Activated T-cell treated with anti-CD3 and anti-CD28 coated beads, Interleukin-2, amount 50 U/mL, for 4 hours (primary cell): ENCODE results near the gene COL4A1. TPM values are rescaled to one million over a fixed set of nuclear protein-coding genes. Genes with fewer than 3 reads are reported as not detected.

ENCODE experiments used
- ATAC-seq, 2 donors: fragments of 200-7000 bp; cut with Tn5 transposase; one replicate each; pipeline ENCODE4 v1.10.0; 2021
- DNase-seq: peaks from one replicate; pipeline ENCODE4 v3.0.0-alpha.2; 2020
- H3K27me3 Mint-ChIP-seq: one replicate; pipeline ENCODE4 v1.8.0; 2021; ENCODE audit warnings: low read depth, mixed read lengths
- H3K36me3 Mint-ChIP-seq: one replicate; pipeline ENCODE4 v1.8.0; 2022; ENCODE audit warnings: mixed read lengths; ENCODE audit not compliant: insufficient read depth
- H3K4me1 Mint-ChIP-seq: one replicate; pipeline ENCODE4 v1.8.0; 2021; ENCODE audit warnings: low read depth, mixed read lengths
- H3K4me3 Mint-ChIP-seq: one replicate; pipeline ENCODE4 v1.8.0; 2021; ENCODE audit warnings: mild to moderate bottlenecking, moderate library complexity, mixed read lengths
- H3K9me3 Mint-ChIP-seq: one replicate; pipeline ENCODE4 v1.8.0; 2021; ENCODE audit warnings: mixed read lengths
- total RNA-seq, 3 donors: library from RNA; stranded (reverse); gene quantifications; one replicate each; pipeline ENCODE4 v1.2.1, GENCODE V29; 2021

COL4A1 gene
- total RNA-seq, 3 donors from 2014 or later, result 0.42 to 0.66 (median 0.54) TPM

DNA sequence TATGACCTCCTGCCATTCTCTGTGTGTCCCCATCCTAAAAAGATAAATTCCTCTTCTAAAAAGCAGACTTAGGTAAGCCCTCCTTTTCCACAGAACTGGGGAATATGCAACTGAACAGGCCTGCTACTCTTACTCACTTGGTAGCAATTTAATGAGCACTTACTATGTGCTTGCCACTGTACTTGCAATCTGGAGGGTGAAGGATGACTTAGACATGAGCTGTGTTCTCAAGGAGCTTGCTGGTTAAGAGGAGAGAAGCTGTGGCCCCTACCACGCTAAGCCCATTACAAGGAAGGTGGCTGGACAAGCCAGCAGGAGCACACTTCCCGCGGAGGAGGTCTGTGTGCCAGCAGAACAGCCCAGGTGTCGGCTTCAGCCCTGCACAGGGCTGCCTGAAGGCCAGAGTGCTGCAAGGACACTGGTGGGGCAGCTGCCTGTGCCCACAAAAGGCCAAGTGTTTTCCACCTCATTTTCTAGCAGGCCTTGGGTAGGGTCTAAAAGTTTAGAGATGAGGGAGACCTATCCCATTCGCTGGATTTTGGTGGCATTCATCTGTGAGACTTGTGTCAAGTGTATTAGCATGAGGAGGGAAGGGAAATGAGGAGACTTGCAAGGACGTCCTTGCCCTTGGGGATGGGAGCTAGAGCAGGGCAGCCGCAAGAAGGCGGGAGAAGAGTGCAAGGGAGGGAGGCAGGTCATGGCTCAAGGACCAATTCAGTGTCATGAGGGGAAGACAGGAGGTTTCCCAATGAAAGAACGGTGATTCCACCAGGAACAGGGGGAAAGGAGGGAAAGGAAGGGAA, 52.0 kb downstream of the COL4A1 start:
- ATAC-seq, result no peak
- H3K4me1 Mint-ChIP-seq, result no peaks in the 10 kb centered on the region
- H3K9me3 Mint-ChIP-seq, result peaks cover 9% of the 10 kb centered on the region
- H3K36me3 Mint-ChIP-seq, result no peaks in the 10 kb centered on the region
- H3K4me3 Mint-ChIP-seq, result no peak overlapping the region
- DNase-seq, result no peak
- peaks cover 9% of the 10 kb centered on the region for H3K27me3 Mint-ChIP-seq

DNA sequence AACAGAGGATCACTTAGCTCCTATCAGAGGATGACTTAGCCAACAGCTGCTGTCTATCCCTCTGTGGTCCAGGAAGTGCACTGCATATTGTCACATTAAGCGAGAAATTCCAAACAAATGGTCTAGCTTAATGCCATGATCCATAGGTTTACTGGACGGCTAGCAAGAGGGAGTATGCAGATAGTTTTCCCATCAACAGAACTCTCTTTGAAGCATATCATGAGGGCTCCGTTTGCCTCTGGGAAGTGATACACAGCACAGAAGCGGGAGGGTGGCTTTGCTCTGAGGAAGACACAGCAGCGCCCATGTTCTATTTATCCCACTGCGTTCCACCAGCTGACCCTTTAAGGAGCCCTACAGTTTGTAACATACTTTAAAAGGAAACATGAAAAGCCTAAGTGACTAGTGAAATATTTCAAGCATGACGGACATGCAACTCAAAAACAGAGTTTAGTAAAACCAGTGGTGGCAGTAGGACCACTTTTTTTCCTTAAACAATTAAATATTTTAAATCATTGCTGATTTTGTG, 52.7 kb downstream of the COL4A1 start:
- no peak for ATAC-seq
- no peaks in the 10 kb centered on the region for H3K4me1 Mint-ChIP-seq
- peaks cover 9% of the 10 kb centered on the region for H3K9me3 Mint-ChIP-seq
- DNase-seq, result no peak
- H3K4me3 Mint-ChIP-seq, result no peak overlapping the region
- peaks cover 9% of the 10 kb centered on the region for H3K27me3 Mint-ChIP-seq
- no peaks in the 10 kb centered on the region for H3K36me3 Mint-ChIP-seq

DNA sequence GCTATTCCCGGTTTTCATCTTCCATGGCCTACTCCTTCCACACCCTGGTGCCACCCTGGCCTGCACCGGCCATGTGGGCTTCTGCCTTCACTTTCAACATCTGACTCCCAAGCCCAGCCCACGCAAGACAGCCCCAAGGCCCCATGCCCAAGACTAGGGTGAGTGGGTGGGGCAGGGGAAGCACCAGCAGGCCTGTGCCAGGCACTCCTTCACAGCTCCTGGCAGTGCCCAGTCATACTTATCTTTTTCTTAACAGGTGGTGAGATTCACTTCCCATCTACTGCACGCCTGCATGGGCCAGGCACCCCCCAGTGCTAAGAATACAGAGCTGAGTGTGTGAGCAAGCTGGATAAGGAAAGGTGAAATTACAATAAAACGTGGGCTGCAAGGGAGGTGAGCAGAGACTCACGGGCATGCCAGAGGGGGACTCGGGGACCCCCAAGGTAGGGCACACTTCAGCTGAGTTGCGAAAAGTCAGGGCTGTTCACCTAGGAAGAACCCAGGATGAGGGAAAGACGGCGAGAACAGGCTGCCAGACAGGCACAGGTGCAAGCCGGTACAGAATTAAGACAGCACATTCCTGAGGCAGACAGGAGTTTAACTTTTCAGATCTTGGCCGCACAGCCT, 55.7 kb downstream of the COL4A1 start:
- DNase-seq, result no peak
- Mint-ChIP-seq H3K27me3 (peaks cover 14% of the 10 kb centered on the region), H3K4me3 (no peak overlapping the region), H3K4me1 (no peaks in the 10 kb centered on the region), H3K9me3 (peaks cover 8% of the 10 kb centered on the region), H3K36me3 (no peaks in the 10 kb centered on the region)
- no peak for ATAC-seq

DNA sequence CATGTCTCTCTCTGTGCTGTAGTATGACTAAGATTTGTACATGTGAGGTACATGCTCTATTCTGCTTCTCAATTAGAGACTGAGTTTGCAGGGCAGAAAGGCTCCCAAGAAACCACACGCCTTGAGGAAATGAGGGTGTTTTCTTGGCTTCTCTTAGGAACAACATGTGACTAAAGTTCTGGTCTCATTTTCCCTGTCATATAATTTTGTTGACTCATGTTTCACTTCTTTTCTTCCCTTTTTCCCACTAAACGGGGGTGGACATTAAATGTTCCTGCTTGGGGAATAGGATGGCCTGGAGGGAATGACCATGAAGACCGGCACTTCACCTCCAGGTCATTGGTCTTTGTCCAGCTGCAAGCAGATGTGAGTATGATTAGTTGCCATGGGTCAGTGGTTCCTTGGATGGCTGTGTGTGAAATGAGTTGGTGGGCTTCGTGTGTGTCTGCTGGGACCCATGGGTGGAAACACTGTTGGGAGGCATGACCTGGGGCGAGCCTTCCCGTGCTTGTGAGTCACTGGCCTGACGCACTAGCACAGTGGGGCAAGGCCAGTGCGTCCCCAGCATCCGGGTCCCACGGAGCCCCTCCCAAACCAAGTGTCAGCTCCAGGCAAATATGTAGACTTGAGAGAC, 56.6 kb downstream of the COL4A1 start:
- H3K9me3 Mint-ChIP-seq, result peaks cover 5% of the 10 kb centered on the region
- ATAC-seq (no peak), DNase-seq (no peak)
- no peaks in the 10 kb centered on the region for H3K36me3 Mint-ChIP-seq
- peaks cover 18% of the 10 kb centered on the region for H3K27me3 Mint-ChIP-seq
- H3K4me1 Mint-ChIP-seq, result no peaks in the 10 kb centered on the region
- no peak overlapping the region for H3K4me3 Mint-ChIP-seq

DNA sequence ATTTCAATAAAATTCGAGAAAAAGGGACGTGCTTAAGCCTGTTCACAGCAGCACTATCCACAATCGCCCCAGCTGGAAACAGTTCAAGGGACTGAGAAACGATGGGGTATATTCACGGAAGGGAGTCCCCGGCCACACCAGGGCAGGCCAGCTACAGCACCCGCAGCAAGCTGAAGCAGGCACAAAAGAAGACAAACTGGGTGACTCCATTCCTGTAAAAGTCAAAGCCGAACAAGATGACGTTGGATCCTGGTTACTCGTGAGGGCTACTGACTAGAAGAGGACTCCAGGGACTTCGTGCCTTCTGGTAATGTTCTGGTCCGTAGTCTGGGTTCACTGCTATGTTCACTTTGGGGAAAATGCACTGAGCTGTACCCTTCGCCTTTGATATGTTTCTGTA, 57.6 kb downstream of the COL4A1 start:
- Mint-ChIP-seq H3K4me1 (no peaks in the 10 kb centered on the region), H3K4me3 (no peak overlapping the region), H3K36me3 (no peaks in the 10 kb centered on the region), H3K27me3 (peaks cover 20% of the 10 kb centered on the region), H3K9me3 (no peaks in the 10 kb centered on the region)
- DNase-seq, result no peak
- ATAC-seq, result no peak

DNA sequence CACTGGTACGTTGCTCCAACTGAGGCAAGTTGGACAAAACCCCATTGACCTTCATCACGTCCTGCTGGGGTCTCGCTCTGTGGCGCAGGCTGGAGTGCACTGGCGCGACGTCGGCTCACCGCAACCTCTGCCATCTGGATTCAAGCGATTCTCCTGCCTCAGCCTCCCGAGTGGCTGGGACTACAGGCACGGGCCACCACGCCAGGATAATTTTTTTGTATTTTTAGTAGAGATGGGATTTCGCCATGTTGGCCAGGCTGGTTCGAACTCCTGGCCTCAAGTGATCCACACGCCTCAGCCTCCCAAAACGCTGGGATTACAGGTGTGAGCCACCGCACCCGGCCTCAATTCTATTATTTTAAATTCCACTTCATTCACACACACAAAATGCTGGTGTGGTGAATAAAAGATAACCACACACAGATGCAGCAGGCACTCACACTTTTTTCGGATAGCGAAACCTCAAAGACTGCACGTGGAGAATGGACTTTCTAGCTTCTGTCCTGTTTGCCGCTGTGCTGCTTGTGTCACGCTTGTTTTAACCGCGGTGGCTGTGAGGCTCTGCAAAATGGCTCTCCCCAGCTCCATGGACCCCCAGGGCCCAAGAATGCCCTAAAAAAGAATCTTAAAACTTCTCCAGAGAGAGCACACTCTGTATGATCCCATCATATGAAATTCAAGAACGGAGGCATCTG, 58.4 kb downstream of the COL4A1 start:
- H3K9me3 Mint-ChIP-seq, result no peaks in the 10 kb centered on the region

DNA sequence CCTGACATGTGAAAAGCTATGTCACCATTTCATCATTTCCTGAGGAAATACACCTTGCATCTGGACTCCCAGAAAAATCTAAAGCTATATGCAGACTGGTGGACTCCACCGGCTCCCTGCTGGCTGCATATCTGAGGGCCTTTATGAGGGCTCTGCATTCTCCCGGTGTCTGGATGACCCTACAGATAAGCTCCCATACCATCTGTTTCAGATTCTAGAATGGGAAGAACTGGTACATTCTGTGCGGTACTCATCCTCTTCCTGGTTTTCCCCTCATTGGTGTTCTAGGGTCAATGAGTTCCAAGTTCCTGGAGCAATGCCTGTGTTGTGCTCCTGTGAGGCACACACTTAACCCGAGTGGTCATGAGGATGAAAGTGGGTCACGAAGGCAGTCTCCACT, 60.4 kb downstream of the COL4A1 start:
- H3K27me3 Mint-ChIP-seq, result peaks cover 24% of the 10 kb centered on the region
- ATAC-seq (no peak), DNase-seq (no peak)
- H3K4me3 Mint-ChIP-seq, result no peak overlapping the region
- H3K9me3 Mint-ChIP-seq, result no peaks in the 10 kb centered on the region
- H3K36me3 Mint-ChIP-seq, result no peaks in the 10 kb centered on the region
- H3K4me1 Mint-ChIP-seq, result no peaks in the 10 kb centered on the region

More for the DNA sequence above, 58.4 kb downstream of the COL4A1 start:
- H3K36me3 Mint-ChIP-seq, result no peaks in the 10 kb centered on the region
- no peak overlapping the region for H3K4me3 Mint-ChIP-seq
- DNase-seq (no peak), ATAC-seq (no peak)
- H3K27me3 Mint-ChIP-seq, result peaks cover 20% of the 10 kb centered on the region
- H3K4me1 Mint-ChIP-seq, result no peaks in the 10 kb centered on the region

- Mint-ChIP-seq H3K4me1 (no peaks in the 10 kb centered on the region), H3K36me3 (no peaks in the 10 kb centered on the region), H3K9me3 (no peaks in the 10 kb centered on the region), H3K27me3 (peaks cover 24% of the 10 kb centered on the region), H3K4me3 (no peak overlapping the region)
- no peak for ATAC-seq
- DNase-seq, result no peak
Measured at GRCh38 chr13:110245416-110245899, 61.5 kb downstream of the COL4A1 start.

DNA sequence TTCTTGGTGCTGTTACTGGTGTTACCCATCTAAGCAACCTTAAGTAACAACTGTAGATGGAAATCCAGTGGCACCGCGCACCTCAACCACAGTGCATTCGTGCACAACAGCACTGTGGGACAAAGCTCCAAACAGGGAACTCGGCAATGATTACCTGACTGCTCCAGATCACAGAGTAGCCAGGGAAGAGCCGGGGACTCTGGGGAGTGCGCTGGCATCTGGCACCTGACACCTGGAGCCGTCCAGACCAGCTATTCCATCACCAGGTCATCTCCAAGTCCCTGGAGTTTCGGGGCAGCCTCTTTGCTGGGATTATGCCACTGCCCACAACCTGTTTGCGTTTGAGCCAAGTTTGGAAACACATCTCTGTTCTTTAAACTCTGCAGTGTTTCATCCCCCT, 62.0 kb downstream of the COL4A1 start:
- no peaks in the 10 kb centered on the region for H3K36me3 Mint-ChIP-seq
- DNase-seq, result no peak

DNA sequence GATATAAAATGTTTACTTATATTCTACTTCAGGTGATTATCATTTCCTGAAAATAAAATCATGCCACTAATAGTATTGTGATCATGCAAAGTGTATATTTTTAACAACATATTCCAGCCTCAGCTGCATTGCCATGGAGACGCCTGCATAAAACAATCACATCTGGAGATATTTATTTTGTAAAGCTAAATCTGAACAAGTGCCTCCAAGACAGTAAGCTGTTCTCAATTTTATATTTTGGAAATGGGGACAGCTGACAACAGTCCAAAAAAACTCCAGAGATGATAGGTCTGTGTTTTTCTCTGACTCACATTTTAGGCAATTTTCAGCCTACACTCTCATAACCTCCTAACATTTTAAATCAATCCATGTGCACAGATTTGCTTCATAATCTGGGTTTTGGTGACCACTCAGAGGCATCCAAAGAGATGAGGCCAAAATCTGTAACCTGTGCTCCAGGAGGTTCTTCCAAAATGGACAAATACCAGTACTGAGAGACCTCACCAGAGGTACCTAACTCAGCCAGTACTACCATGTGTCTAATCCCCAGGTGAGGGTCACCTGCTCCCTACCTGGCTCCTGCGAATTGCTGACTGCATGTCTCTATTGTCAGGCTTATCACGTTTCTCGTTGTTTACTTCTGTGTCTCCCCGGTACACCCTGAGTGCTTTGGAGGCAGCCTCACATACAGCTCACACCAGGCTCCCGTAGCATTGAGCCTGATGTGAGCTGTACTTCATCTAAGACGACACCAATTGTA, 62.7 kb downstream of the COL4A1 start:
- no peak overlapping the region for H3K4me3 Mint-ChIP-seq
- DNase-seq (no peak), ATAC-seq (no peak)
- peaks cover 20% of the 10 kb centered on the region for H3K27me3 Mint-ChIP-seq
- no peaks in the 10 kb centered on the region for H3K4me1 Mint-ChIP-seq
- no peaks in the 10 kb centered on the region for H3K36me3 Mint-ChIP-seq
- no peaks in the 10 kb centered on the region for H3K9me3 Mint-ChIP-seq

More for the DNA sequence above, 62.0 kb downstream of the COL4A1 start:
- no peak for ATAC-seq
- Mint-ChIP-seq H3K27me3 (peaks cover 23% of the 10 kb centered on the region), H3K9me3 (no peaks in the 10 kb centered on the region), H3K4me1 (no peaks in the 10 kb centered on the region), H3K4me3 (no peak overlapping the region)

- no peaks in the 10 kb centered on the region for H3K9me3 Mint-ChIP-seq
- no peak for ATAC-seq
- H3K27me3 Mint-ChIP-seq, result peaks cover 14% of the 10 kb centered on the region
- no peaks in the 10 kb centered on the region for H3K4me1 Mint-ChIP-seq
- no peaks in the 10 kb centered on the region for H3K36me3 Mint-ChIP-seq
- H3K4me3 Mint-ChIP-seq, result no peak overlapping the region
- DNase-seq, result no peak
Measured at GRCh38 chr13:110242615-110243014, 64.3 kb downstream of the COL4A1 start.

GRCh38 chr13:110240943-110241342, 66.0 kb downstream of the COL4A1 start:
- ATAC-seq (no peak), DNase-seq (no peak)
- Mint-ChIP-seq H3K9me3 (no peaks in the 10 kb centered on the region), H3K27me3 (peaks cover 17% of the 10 kb centered on the region), H3K36me3 (no peaks in the 10 kb centered on the region), H3K4me3 (no peak overlapping the region), H3K4me1 (no peaks in the 10 kb centered on the region)

GRCh38 chr13:110240352-110240751, 66.6 kb downstream of the COL4A1 start:
- ATAC-seq, result no peak
- H3K4me1 Mint-ChIP-seq, result no peaks in the 10 kb centered on the region
- no peaks in the 10 kb centered on the region for H3K9me3 Mint-ChIP-seq
- no peak overlapping the region for H3K4me3 Mint-ChIP-seq
- DNase-seq, result no peak
- H3K36me3 Mint-ChIP-seq, result no peaks in the 10 kb centered on the region
- peaks cover 14% of the 10 kb centered on the region for H3K27me3 Mint-ChIP-seq
